Smooth muscle cell (in vitro differentiated cells): ENCODE results near the gene VPS45. TPM values are rescaled to one million over a fixed set of nuclear protein-coding genes. Genes with fewer than 3 reads are reported as not detected.
"Not testable (repeated sequence)": the region's sequence is repeated elsewhere in the genome, so short reads cannot be mapped to it uniquely, and the experiment has no call there.

Experiments
- DNase-seq: peaks from one replicate; lab custom pipeline; 2025; ENCODE audit not compliant: unreplicated experiment; lab: John Stamatoyannopoulos, UW
- H2AFZ ChIP-seq: fragments of 200-600 bp; sonication (generic); 2 replicates; pipeline ENCODE4 v1.6.0; 2016; ENCODE audit warnings: antibody characterized with exemption, low read depth, mild to moderate bottlenecking
- H3F3A ChIP-seq: fragments of 200-600 bp; sonication (generic); 2 replicates; pipeline ENCODE4 v1.6.0; 2017; ENCODE audit warnings: antibody characterized with exemption, low read depth
- H3K27ac ChIP-seq: fragments of 200-600 bp; sonication (generic); 2 replicates; pipeline ENCODE4 v1.5.1; 2016; ENCODE audit warnings: low read depth, mild to moderate bottlenecking
- H3K27me3 ChIP-seq: fragments of 200-600 bp; sonication (generic); 2 replicates; pipeline ENCODE4 v1.6.1; 2016; ENCODE audit warnings: low read depth, mild to moderate bottlenecking
- H3K36me3 ChIP-seq: fragments of 200-600 bp; sonication (generic); 2 replicates; pipeline ENCODE4 v1.5.1; 2016; ENCODE audit warnings: low read depth
- H3K4me1 ChIP-seq: fragments of 200-600 bp; sonication (generic); 2 replicates; pipeline ENCODE4 v1.5.1; 2016; ENCODE audit warnings: low read depth
- H3K4me2 ChIP-seq: fragments of 200-600 bp; sonication (generic); 2 replicates; pipeline ENCODE4 v1.6.0; 2016; ENCODE audit warnings: mild to moderate bottlenecking
- H3K4me3 ChIP-seq: fragments of 200-600 bp; sonication (generic); 2 replicates; pipeline ENCODE4 v1.5.1; 2016; ENCODE audit warnings: mild to moderate bottlenecking
- H3K79me2 ChIP-seq: fragments of 200-600 bp; sonication (generic); 2 replicates; pipeline ENCODE4 v1.6.0; 2016; ENCODE audit warnings: low read depth, mild to moderate bottlenecking
- H3K9ac ChIP-seq: fragments of 200-600 bp; sonication (generic); 2 replicates; pipeline ENCODE4 v1.6.0; 2016; ENCODE audit warnings: low read depth
- H3K9me3 ChIP-seq: fragments of 200-600 bp; sonication (generic); replicated peaks from 2 replicates; pipeline ENCODE4 v1.5.1; 2016; ENCODE audit warnings: low read depth
- H4K20me1 ChIP-seq: fragments of 200-600 bp; sonication (generic); 2 replicates; pipeline ENCODE4 v1.6.0; 2016; ENCODE audit warnings: low read depth
- WGBS: methylation state at CpG from one replicate; pipeline ENCODE4 v1.1.7; 2016; ENCODE audit warnings: low lambda C conversion rate; 5-methylcytosine and 5-hydroxymethylcytosine counted together
- polyA plus RNA-seq: library from polyadenylated mRNA; unstranded; fragments of >200 nt; fragmentation: Nextera tagmentation; extraction: Ambion mirVana; gene quantifications from 2 replicates; pipeline ENCODE4 v1.2.1, GENCODE V29; 2016
- total RNA-seq: library from RNA; depleted of rRNA; stranded (reverse); fragments of >200 nt; gene quantifications from 2 replicates; pipeline ENCODE4 v1.2.3, GENCODE V29; 2014
- TF ChIP-seq, protein P1 (sequence below): fragments of 200-600 bp; sonication (generic); IDR thresholded peaks from 2 replicates; pipeline ENCODE4 v1.5.1; 2017; ENCODE audit warnings: borderline replicate concordance, mild to moderate bottlenecking, antibody characterized with exemption; ENCODE audit not compliant: insufficient read depth, poor library complexity, severe bottlenecking

The VPS45 gene
- total and polyA plus RNA-seq, 2 experiments from 2014 or later, result 28.6 to 44.7 TPM

DNA sequence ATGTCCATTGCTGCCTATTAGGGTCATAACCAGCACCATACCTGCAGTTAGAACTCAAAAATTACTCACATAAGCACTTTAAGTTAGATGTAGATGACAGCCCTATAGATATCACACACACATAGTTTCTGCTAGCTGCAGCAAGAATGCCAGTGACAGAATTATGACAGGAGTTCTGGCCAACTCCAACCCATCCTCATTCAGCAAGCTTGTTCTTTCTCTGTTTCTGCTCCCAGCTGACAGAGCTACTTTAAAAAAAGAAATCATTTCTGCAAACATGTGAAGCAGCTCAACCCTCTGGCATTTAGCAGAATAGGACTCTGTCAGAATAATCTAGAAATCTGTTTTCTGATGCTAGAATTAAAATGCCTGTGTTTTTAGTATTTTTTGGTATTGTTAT is 33.2 kb upstream of the VPS45 start:
- Histone ChIP-seq H3K27ac (no peak overlapping the region), H3K27me3 (no peaks in the 10 kb centered on the region), H3K4me1 (no peaks in the 10 kb centered on the region), H3K79me2 (no peaks in the 10 kb centered on the region), H4K20me1 (no peaks in the 10 kb centered on the region), H3K4me2 (no peak overlapping the region), H3K4me3 (no peak overlapping the region), H3K36me3 (no peaks in the 10 kb centered on the region), H3K9me3 (no peaks in the 10 kb centered on the region), H3F3A (no peaks in the 10 kb centered on the region), H3K9ac (no peak overlapping the region), H2AFZ (no peak overlapping the region)
- TF ChIP-seq, protein P1, sequence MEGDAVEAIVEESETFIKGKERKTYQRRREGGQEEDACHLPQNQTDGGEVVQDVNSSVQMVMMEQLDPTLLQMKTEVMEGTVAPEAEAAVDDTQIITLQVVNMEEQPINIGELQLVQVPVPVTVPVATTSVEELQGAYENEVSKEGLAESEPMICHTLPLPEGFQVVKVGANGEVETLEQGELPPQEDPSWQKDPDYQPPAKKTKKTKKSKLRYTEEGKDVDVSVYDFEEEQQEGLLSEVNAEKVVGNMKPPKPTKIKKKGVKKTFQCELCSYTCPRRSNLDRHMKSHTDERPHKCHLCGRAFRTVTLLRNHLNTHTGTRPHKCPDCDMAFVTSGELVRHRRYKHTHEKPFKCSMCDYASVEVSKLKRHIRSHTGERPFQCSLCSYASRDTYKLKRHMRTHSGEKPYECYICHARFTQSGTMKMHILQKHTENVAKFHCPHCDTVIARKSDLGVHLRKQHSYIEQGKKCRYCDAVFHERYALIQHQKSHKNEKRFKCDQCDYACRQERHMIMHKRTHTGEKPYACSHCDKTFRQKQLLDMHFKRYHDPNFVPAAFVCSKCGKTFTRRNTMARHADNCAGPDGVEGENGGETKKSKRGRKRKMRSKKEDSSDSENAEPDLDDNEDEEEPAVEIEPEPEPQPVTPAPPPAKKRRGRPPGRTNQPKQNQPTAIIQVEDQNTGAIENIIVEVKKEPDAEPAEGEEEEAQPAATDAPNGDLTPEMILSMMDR, result no peak
- DNase-seq, result no peak

DNA sequence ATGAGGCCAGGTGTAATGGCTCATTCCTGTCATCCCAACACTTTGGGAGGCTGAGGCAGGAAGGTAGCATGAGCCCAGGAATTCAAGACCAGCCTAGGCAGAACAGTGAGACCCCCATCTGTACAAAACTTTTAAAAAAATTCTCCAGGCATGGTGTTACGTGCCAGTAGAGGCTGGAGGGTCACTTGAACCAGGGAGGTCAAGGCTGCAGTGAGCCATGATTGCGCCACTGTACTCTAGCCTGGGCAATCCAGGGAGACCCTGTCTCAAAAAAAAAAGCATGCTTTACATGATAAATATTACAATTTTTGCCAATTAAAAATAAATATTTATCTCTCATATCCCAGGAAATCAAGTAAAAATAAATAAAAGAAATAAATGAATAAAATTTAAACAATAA is 17.6 kb upstream of the VPS45 start:
- H3K4me2 ChIP-seq, result no peak overlapping the region
- WGBS, result 91% methylated on average over 2 of the region's 2 CpGs
- H3K79me2 ChIP-seq, result peaks cover 3% of the 10 kb centered on the region
- no peak overlapping the region for H3K9ac ChIP-seq
- H4K20me1 ChIP-seq, result no peaks in the 10 kb centered on the region
- H3K27ac ChIP-seq, result no peak overlapping the region
- no peaks in the 10 kb centered on the region for H3K9me3 ChIP-seq
- no peak overlapping the region for H2AFZ ChIP-seq
- H3K4me3 ChIP-seq, result no peak overlapping the region
- TF ChIP-seq, protein P1, result no peak
- H3K4me1 ChIP-seq, result no peaks in the 10 kb centered on the region
- no peak for DNase-seq
- no peaks in the 10 kb centered on the region for H3K27me3 ChIP-seq
- no peaks in the 10 kb centered on the region for H3F3A ChIP-seq
- no peaks in the 10 kb centered on the region for H3K36me3 ChIP-seq

DNA sequence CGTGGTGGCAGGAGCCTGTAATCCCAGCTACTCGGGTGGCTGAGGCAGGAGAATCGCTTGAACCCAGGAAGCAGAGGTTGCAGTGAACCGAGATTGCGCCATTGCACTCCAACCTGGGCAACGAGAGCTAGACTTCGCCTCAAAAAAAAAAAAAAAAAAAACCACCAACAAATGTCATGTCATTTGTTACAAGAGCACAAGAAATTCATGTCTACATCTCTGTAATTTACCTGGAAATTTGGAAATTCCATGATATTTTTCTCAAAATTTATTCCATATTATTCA is 16.5 kb upstream of the VPS45 start:
- WGBS, result 60% methylated on average over 7 of the region's 7 CpGs
- no peak for DNase-seq
- H3K4me2 ChIP-seq, result no peak overlapping the region
- no peaks in the 10 kb centered on the region for H3K36me3 ChIP-seq
- TF ChIP-seq, protein P1, result no peak
- no peak overlapping the region for H3K27ac ChIP-seq
- no peak overlapping the region for H3K9ac ChIP-seq
- no peaks in the 10 kb centered on the region for H4K20me1 ChIP-seq
- H3K4me1 ChIP-seq, result no peaks in the 10 kb centered on the region
- H3K4me3 ChIP-seq, result no peak overlapping the region
- peaks cover 3% of the 10 kb centered on the region for H3K79me2 ChIP-seq
- H2AFZ ChIP-seq, result no peak overlapping the region
- no peaks in the 10 kb centered on the region for H3K9me3 ChIP-seq
- H3F3A ChIP-seq, result no peaks in the 10 kb centered on the region
- H3K27me3 ChIP-seq, result no peaks in the 10 kb centered on the region

DNA sequence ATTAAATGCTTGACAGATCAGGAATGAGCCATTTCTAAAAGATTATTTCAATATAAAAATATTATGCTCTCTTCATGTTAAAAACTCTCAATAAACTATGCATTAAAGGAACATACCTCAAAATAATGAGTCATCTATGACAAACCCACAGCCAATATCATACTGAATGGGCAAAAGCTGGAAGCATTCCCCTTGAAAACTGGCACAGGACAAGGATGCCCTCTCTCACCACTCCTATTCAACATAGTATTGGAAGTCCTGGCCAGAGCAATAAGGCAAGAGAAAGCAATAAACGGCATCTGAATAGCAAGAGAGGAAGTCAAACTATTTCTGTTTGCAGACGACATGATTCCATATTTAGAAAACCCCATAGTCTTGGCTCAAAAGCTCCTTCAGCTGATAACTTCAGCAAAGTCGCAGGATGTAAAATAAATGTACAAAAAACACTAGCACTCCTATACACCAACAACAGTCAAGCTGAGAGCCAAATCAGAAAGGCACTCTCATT is 15.6 kb upstream of the VPS45 start:
- not testable (repeated sequence) for H3K9me3 ChIP-seq, H3K4me3 ChIP-seq, H4K20me1 ChIP-seq, H3K4me1 ChIP-seq, H3F3A ChIP-seq, H2AFZ ChIP-seq, DNase-seq, H3K27me3 ChIP-seq, H3K9ac ChIP-seq, H3K27ac ChIP-seq, H3K4me2 ChIP-seq, H3K36me3 ChIP-seq, H3K79me2 ChIP-seq
- 78% methylated on average over 3 of the region's 3 CpGs for whole genome bisulfite sequencing
